Measurements from ENCODE around the gene SPDYC.
A peak's percentile ranks its signal among the peaks of the same experiment; 100 is the strongest.
"Not testable (repeated sequence)": the region's sequence is repeated elsewhere in the genome, so short reads cannot be mapped to it uniquely, and the experiment has no call there.

The SPDYC gene

GRCh38 chr11:65169164-65169641 is 830 bp upstream of the SPDYC start:
- no peak for DNase-seq (ENCODE audit: low spot score)

GRCh38 chr11:65172600-65172999 is 2.6 kb downstream of the SPDYC start:
- no peak for DNase-seq (ENCODE audit: low spot score)

- DNase-seq (ENCODE audit: low spot score), result not testable (repeated sequence)
These were observed 4.6 kb downstream of the SPDYC start for GRCh38 chr11:65174571-65175010.

GRCh38 chr11:65180877-65181568 is 11.0 kb downstream of the SPDYC start:
- peak; percentile 85 for DNase-seq (ENCODE audit: low spot score)

- peak; percentile 82 for DNase-seq (ENCODE audit: low spot score)
These were observed 11.7 kb downstream of the SPDYC start, which contains the start of gene CAPN1 for GRCh38 chr11:65181569-65182257. TSS of gene CAPN1 (plus strand) at chr11:65181928. CDS start at chr11:65182702, 774 bp downstream.

GRCh38 chr11:65182258-65183170 is 12.5 kb downstream of the SPDYC start:
- DNase-seq (ENCODE audit: low spot score), result no peak

GRCh38 chr11:65183201-65183891 is 13.3 kb downstream of the SPDYC start:
- DNase-seq (ENCODE audit: low spot score), result no peak

GRCh38 chr11:65184146-65184545 is 14.1 kb downstream of the SPDYC start:
- no peak for DNase-seq (ENCODE audit: low spot score)

GRCh38 chr11:65185171-65185570 is 15.1 kb downstream of the SPDYC start:
- no peak for DNase-seq (ENCODE audit: low spot score)

GRCh38 chr11:65185869-65186341 is 15.9 kb downstream of the SPDYC start:
- DNase-seq (ENCODE audit: low spot score), result no peak

GRCh38 chr11:65186701-65187100 is 16.7 kb downstream of the SPDYC start:
- DNase-seq (ENCODE audit: low spot score), result no peak

- no peak for DNase-seq (ENCODE audit: low spot score)
These were observed 17.2 kb downstream of the SPDYC start for GRCh38 chr11:65187146-65187675.

GRCh38 chr11:65187971-65188461 is 18.0 kb downstream of the SPDYC start:
- no peak for DNase-seq (ENCODE audit: low spot score)

- DNase-seq (ENCODE audit: low spot score), result no peak
These were observed 18.5 kb downstream of the SPDYC start for GRCh38 chr11:65188486-65188885.

GRCh38 chr11:65189191-65189590 is 19.2 kb downstream of the SPDYC start:
- DNase-seq (ENCODE audit: low spot score), result no peak

GRCh38 chr11:65194564-65194963 is 24.5 kb downstream of the SPDYC start:
- DNase-seq (ENCODE audit: low spot score), result no peak

GRCh38 chr11:65204143-65204542 is 34.1 kb downstream of the SPDYC start:
- DNase-seq (ENCODE audit: low spot score), result no peak

GRCh38 chr11:65204646-65205601 is 34.9 kb downstream of the SPDYC start:
- no peak for DNase-seq (ENCODE audit: low spot score)

GRCh38 chr11:65205602-65205967 is 35.6 kb downstream of the SPDYC start:
- DNase-seq (ENCODE audit: low spot score), result no peak

- DNase-seq (ENCODE audit: low spot score), result no peak
These were observed 36.4 kb downstream of the SPDYC start for GRCh38 chr11:65206441-65206841.

All from left forelimb (tissue), 1 donor.